Measurements from ENCODE around the gene TMEFF1. TPM values are rescaled to one million over a fixed set of nuclear protein-coding genes. Genes with fewer than 3 reads are reported as not detected.

The TMEFF1 gene
- total and polyA plus RNA-seq, 2 of the 8 experiments (the other 6 are each of a cell fraction or from before 2014, with no cell fraction given), result 13.5 to 68.2 TPM

GRCh38 chr9:100486479-100487176, 13.7 kb downstream of the TMEFF1 start:
- H3K79me2 ChIP-seq (ENCODE audit: control insufficient read depth in 1 of 2, insufficient read depth in 2 of 2, low read length in 2 of 2), result peaks cover 41 to 99% of the 10 kb centered on the region in 2 experiments
- no peak overlapping the region for H3K9ac ChIP-seq (replicated peaks in 1 of 4; ENCODE audit: extremely low read depth in 1 of 4, low read depth in 3 of 4, low read length in 3 of 4)
- TF ChIP-seq E2F6 (IDR thresholded peaks at IDR 0.05), result no peak
- TF ChIP-seq CHD1 (IDR thresholded peaks at IDR 0.05; ENCODE audit: low read depth, low read length), result no peak
- TF ChIP-seq SIRT6 (IDR thresholded peaks at IDR 0.05; ENCODE audit: low read length), result no peak
- no peak for TF ChIP-seq RBBP5 (IDR thresholded peaks at IDR 0.05; ENCODE audit: borderline replicate concordance, low read depth, low read length)
- no peak for TF ChIP-seq CBX5 (IDR thresholded peaks at IDR 0.05; ENCODE audit: low read depth, low read length)
- TF ChIP-seq PHF8 (conservative IDR thresholded peaks at IDR 0.05; ENCODE audit: low read depth, low read length), result no peak
- no peak for TF ChIP-seq RAD21 (IDR thresholded peaks at IDR 0.05 in 1 of 2, conservative IDR thresholded peaks at IDR 0.05 in 1 of 2; ENCODE audit: low read depth in 2 of 2, low read length in 2 of 2)
- no peak for TF ChIP-seq YY1 (IDR thresholded peaks at IDR 0.05; ENCODE audit: low read depth, low read length)
- no peak for TF ChIP-seq CEBPB (IDR thresholded peaks at IDR 0.05; ENCODE audit: low read depth, low read length)
- TF ChIP-seq POLR2A (IDR thresholded peaks at IDR 0.05; ENCODE audit: control extremely low read depth in 1 of 2, low read depth in 2 of 2, low read length in 2 of 2), result no peak
- TF ChIP-seq FOSL1 (IDR thresholded peaks at IDR 0.05; ENCODE audit: insufficient read depth, low read depth, low read length), result no peak
- no peak for TF ChIP-seq JUND (IDR thresholded peaks at IDR 0.05; ENCODE audit: low read length)

More at GRCh38 chr9:100486479-100487176, 13.7 kb downstream of the TMEFF1 start:
- DNase-seq (ENCODE audit: low read depth in 1 of 2, low spot score in 2 of 2) (no peak), FAIRE-seq (no peak)
- H2BK120ac ChIP-seq (replicated peaks; ENCODE audit: low read depth, low read length), result no peak overlapping the region
- WGBS, 2 experiments (ENCODE audit: extremely low coverage in 1 of 2, insufficient coverage in 1 of 2, insufficient read length in 1 of 2, insufficient replicate concordance in 2 of 2, low coverage in 1 of 2, low lambda C conversion rate in 2 of 2, missing lambda C conversion rate in 1 of 2), result 94% methylated on average over 10 of the region's 10 CpGs; no CpG with 5 or more reads in 1 of the 2 experiments
- H2AK5ac ChIP-seq (ENCODE audit: low read depth, low read length), result no peak overlapping the region
- H4K91ac ChIP-seq (replicated peaks; ENCODE audit: insufficient read length, low read length), result no peak overlapping the region
- CTCF ChIA-PET (ENCODE audit: partially characterized antibody), result interaction anchor here (0.7 to 1.6 kb wide), 4 partner anchors 10 to 181 kb away, joined by 3 to 11 read pairs (median 3); no protein-coding TSS in a partner anchor
- H3K4me1 ChIP-seq (replicated peaks in 1 of 4; ENCODE audit: control insufficient read depth in 3 of 4, insufficient read depth in 4 of 4, low read length in 3 of 4), result peaks cover 0 to 4% (median 1%) of the 10 kb centered on the region in 4 experiments; a peak in 3 of 7 replicates
- H3K4me2 ChIP-seq (ENCODE audit: insufficient read depth in 1 of 2, low read depth in 2 of 2, low read length in 2 of 2), result no peak overlapping the region
- H2AFZ ChIP-seq (ENCODE audit: low read length), result no peak overlapping the region
- H3K18ac ChIP-seq (ENCODE audit: extremely low read depth, low read length), result no peak overlapping the region
- no peak overlapping the region for H3K4ac ChIP-seq (replicated peaks; ENCODE audit: insufficient read length, low read depth, low read length)
- no peaks in the 10 kb centered on the region for H3K9me3 ChIP-seq (ENCODE audit: insufficient read depth in 2 of 2, low read depth in 1 of 2, low read length in 1 of 2)
- no peak overlapping the region for H2BK12ac ChIP-seq (ENCODE audit: low read depth, low read length)
- H2BK5ac ChIP-seq (ENCODE audit: low read depth, low read length), result no peak overlapping the region
- H3K4me3 ChIP-seq (ENCODE audit: extremely low read depth in 1 of 4, insufficient read depth in 2 of 4, low read depth in 3 of 4, low read length in 4 of 4), result no peak overlapping the region
- H2BK15ac ChIP-seq (ENCODE audit: low read length), result no peak overlapping the region
- H3K27ac ChIP-seq (ENCODE audit: low read depth, low read length), result no peak overlapping the region
- H2BK20ac ChIP-seq (ENCODE audit: low read length), result no peak overlapping the region
- no peaks in the 10 kb centered on the region; the same call in 1 of the 2 replicates for H3K23me2 ChIP-seq (ENCODE audit: low read depth, low read length)
- H4K20me1 ChIP-seq (replicated peaks in 1 of 2; ENCODE audit: control insufficient read depth in 1 of 2, insufficient read depth in 2 of 2, low read length in 2 of 2), result peaks cover 16 to 22% of the 10 kb centered on the region in 2 experiments
- no peaks in the 10 kb centered on the region for H3K27me3 ChIP-seq (replicated peaks in 1 of 4; ENCODE audit: control insufficient read depth in 3 of 4, extremely low read depth in 1 of 4, insufficient read depth in 3 of 4, low read length in 3 of 4)
- H3K23ac ChIP-seq (ENCODE audit: insufficient read length), result no peak overlapping the region
- H3K14ac ChIP-seq (ENCODE audit: insufficient read length), result no peak overlapping the region
- H3K79me1 ChIP-seq (ENCODE audit: low read depth, low read length), result no peaks in the 10 kb centered on the region
- POLR2A ChIA-PET (ENCODE audit: partially characterized antibody), result interaction anchor here (1.3 to 1.5 kb wide), 2 partner anchors 9 to 11 kb away, joined by 3 to 9 read pairs; no protein-coding TSS in a partner anchor
- H4K8ac ChIP-seq (ENCODE audit: extremely low read depth, insufficient read depth, low read length), result no peak overlapping the region
- H3K36me3 ChIP-seq (ENCODE audit: control insufficient read depth in 2 of 4, insufficient read depth in 4 of 4, low read length in 3 of 4), result no peaks in the 10 kb centered on the region
- no peak overlapping the region for H4K5ac ChIP-seq (ENCODE audit: insufficient read length, low read depth, low read length)
- H3K56ac ChIP-seq (replicated peaks; ENCODE audit: insufficient read length, low read depth, low read length), result no peak overlapping the region
